Measurements from ENCODE around the gene EDAR. TPM values are rescaled to one million over a fixed set of nuclear protein-coding genes. Genes with fewer than 3 reads are reported as not detected.
A peak's percentile ranks its signal among the peaks of the same experiment; 100 is the strongest.

EDAR gene
- total RNA-seq, 3 donors from 2014 or later = 0.05 to 0.13 TPM; not detected in 1

DNA sequence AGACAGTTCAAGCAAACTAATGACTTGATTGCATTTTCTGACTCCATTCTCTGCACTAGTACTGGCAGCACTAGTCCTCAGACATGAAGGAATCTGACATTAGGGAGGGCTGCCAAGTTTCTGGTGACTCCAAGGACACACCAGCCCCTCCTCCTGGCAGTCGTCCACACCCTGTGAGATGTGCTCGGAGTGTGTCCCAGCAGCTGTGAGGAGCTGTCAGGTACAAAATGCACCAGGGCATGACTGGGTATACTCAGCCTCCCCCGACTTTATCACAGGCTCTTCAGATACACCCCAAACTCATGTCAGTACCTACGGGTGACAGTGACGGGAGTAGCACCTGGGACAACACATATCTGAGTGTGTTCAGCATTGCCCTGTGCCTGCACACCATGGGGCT lies 43.1 kb downstream of the EDAR start:
- no peak for DNase-seq
- peak in 1 of 2 donors; percentile 18 for ATAC-seq
- Mint-ChIP-seq H3K36me3 (ENCODE audit: insufficient read depth) (peaks cover 8% of the 10 kb centered on the region), H3K4me1 (ENCODE audit: low read depth) (no peaks in the 10 kb centered on the region), H3K9me3 (peaks cover 13% of the 10 kb centered on the region), H3K27me3 (ENCODE audit: low read depth) (no peaks in the 10 kb centered on the region), H3K4me3 (no peak overlapping the region)

DNA sequence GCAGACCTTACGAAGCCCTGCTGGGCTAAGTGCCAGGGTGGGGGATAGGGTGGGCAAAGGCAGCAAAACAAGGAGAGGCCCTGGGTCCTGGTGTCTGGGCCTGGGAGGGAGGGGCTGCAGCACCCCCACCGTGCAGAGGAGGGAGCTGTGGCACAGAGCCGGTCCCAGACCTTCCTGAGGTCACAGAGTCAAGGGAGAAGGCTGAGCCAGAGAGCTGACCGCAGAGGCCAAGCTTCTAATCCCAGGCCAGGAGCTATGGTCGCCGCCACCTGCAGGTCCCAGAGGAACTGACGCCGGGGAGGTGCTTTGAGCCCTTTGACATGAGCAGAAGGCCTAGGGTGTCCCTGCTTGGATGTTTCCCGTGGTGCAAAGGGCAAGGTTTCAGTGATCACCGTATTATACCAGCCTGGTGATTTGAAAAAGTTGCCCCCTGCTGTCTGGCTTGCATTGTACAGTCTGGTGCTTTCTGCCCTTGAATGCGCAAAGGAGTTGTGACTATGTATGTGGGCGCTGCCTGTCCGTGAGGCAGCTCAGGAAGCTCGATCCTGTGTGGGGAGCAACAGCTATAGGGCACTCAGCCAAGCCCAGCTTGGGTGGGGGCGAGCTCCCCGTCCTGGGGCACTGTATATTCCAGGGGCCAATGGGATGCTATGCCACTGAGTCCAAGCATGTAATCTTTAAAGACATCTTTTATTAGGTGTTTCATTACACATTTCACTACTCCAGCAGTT lies 44.3 kb downstream of the EDAR start:
- DNase-seq (no peak), ATAC-seq (no peak)
- Mint-ChIP-seq H3K27me3 (ENCODE audit: low read depth) (no peaks in the 10 kb centered on the region), H3K36me3 (ENCODE audit: insufficient read depth) (peaks cover 8% of the 10 kb centered on the region), H3K4me1 (ENCODE audit: low read depth) (peaks cover 1% of the 10 kb centered on the region), H3K4me3 (no peak overlapping the region), H3K9me3 (peaks cover 13% of the 10 kb centered on the region)

DNA sequence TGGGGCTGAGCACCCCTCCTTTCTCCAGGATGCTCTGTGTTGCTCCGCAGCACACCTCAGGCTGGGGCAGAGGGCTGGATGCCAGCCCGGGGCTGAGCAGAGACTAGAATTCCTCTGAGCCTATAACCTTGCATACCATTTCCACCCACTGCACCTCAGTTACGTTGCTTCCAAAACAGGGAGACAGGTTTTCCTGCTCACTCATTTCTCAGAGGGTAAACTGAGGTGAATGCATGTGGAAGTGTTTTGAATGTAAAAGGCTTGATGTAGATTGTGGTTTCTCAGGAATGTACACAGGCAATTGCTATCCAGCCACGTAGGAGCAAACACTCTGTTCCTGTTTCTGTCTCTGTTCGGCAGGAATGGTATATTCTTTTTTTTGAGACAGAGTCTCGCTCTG lies 45.3 kb downstream of the EDAR start:
- H3K27me3 Mint-ChIP-seq (ENCODE audit: low read depth) = no peaks in the 10 kb centered on the region
- ATAC-seq = no peak

DNA sequence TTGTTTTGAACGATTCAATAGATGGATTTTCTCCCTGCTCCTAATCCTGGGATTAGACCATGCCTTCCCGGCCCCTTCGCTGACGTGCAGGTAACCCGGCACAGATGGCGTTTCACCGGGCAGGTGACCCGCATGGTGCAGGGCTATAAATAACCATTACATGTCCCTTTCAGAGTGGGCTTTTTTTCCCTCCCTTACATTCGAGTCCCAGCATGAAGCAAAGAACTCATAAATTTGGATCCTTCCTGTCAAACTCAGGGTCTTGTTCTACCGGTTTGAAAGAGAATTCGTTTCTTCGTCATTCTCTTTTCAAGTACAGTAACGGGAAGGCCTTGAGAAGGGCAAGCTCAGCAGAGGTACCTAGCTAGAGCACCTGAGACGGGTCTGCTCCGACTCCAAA lies 46.1 kb downstream of the EDAR start:
- H3K9me3 Mint-ChIP-seq = peaks cover 7% of the 10 kb centered on the region
- DNase-seq (no peak), ATAC-seq (no peak)
- H3K4me1 Mint-ChIP-seq (ENCODE audit: low read depth) = peaks cover 15% of the 10 kb centered on the region
- H3K27me3 Mint-ChIP-seq (ENCODE audit: low read depth) = no peaks in the 10 kb centered on the region
- no peak overlapping the region for H3K4me3 Mint-ChIP-seq
- H3K36me3 Mint-ChIP-seq (ENCODE audit: insufficient read depth) = peaks cover 3% of the 10 kb centered on the region

More for the DNA sequence above, 45.3 kb downstream of the EDAR start:
- Mint-ChIP-seq H3K36me3 (ENCODE audit: insufficient read depth) (peaks cover 8% of the 10 kb centered on the region), H3K9me3 (peaks cover 13% of the 10 kb centered on the region), H3K4me1 (ENCODE audit: low read depth) (peaks cover 8% of the 10 kb centered on the region), H3K4me3 (no peak overlapping the region)
- no peak for DNase-seq

- Mint-ChIP-seq H3K4me1 (ENCODE audit: low read depth) (peaks cover 19% of the 10 kb centered on the region), H3K4me3 (no peak overlapping the region), H3K36me3 (ENCODE audit: insufficient read depth) (peaks cover 3% of the 10 kb centered on the region), H3K27me3 (ENCODE audit: low read depth) (no peaks in the 10 kb centered on the region), H3K9me3 (peaks cover 6% of the 10 kb centered on the region)
- ATAC-seq (no peak), DNase-seq (no peak)
These were observed 46.7 kb downstream of the EDAR start for GRCh38 chr2:108942231-108942825.

DNA sequence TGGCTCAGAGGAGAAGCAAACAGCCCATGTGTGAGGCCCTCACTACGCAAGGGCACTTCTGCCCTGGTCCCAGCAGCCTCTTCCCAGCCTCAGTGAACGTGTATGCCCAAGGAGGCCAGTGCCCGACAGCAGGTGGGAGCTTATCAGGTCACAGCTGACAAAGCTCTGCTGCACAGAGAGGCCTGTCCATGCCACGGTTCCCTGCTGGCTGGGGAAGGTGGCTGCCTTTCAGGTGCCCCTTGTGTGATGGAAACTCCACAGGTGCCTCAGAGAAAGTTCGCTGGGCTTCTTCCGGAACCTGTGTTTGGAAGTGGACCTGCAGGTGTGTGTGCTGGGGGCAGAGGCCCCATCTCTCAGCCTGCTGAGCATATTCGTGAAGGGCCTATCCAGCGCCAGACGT lies 47.3 kb downstream of the EDAR start:
- Mint-ChIP-seq H3K4me3 (no peak overlapping the region), H3K27me3 (ENCODE audit: low read depth) (no peaks in the 10 kb centered on the region), H3K4me1 (ENCODE audit: low read depth) (peaks cover 21% of the 10 kb centered on the region), H3K36me3 (ENCODE audit: insufficient read depth) (peaks cover under 1% of the 10 kb centered on the region), H3K9me3 (peaks cover under 1% of the 10 kb centered on the region)
- no peak for ATAC-seq
- DNase-seq = no peak

DNA sequence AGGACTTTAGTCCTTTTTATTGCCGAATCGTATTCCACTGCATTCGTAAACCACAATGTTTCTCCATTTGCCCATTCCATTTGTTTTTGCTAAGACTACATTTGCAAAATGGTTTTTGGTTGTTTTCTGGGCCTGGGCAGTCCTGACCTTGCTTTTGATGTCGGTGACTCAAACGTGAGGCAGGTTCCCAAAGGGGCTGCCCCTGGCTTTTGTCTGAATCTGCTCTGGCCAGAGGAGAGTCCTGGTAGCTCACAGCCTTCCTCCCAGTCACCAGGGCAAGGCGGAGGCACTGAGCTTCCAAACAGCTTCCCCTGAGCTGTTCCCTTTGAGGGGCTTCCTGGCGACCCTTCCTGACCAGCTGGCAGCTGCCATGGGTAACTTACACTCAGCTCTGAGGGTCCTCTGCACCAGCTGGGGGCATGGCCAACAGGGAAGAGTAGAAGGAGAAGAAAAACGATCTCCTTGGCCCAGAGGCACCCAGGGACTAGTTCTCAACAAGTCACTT lies 47.8 kb downstream of the EDAR start:
- no peak for ATAC-seq
- H3K36me3 Mint-ChIP-seq (ENCODE audit: insufficient read depth) = no peaks in the 10 kb centered on the region
- H3K27me3 Mint-ChIP-seq (ENCODE audit: low read depth) = no peaks in the 10 kb centered on the region
- no peak for DNase-seq
- no peaks in the 10 kb centered on the region for H3K9me3 Mint-ChIP-seq
- H3K4me1 Mint-ChIP-seq (ENCODE audit: low read depth) = peaks cover 21% of the 10 kb centered on the region
- no peak overlapping the region for H3K4me3 Mint-ChIP-seq

DNA sequence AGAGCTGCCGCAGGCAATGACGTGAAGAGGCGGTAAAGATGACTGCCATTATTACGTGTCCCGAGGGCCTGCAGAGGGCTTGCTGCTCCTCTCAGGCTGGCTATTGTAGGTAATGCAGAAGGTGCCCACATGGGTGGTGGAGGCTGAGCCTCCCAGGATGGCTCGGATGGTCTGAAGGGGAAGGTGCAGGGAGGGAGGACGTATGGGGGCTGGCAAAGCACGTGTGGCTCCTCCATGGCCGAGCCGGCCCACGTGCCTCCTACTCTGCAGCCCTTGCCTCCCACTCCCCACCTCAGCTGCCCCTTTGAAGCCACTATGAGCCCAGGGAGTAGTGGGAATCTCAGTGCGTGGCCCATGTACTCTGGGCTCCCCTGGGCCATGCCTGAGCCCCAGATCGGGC lies 48.9 kb downstream of the EDAR start:
- DNase-seq (no peak), ATAC-seq (no peak)
- H3K4me1 Mint-ChIP-seq (ENCODE audit: low read depth) = peaks cover 21% of the 10 kb centered on the region
- H3K36me3 Mint-ChIP-seq (ENCODE audit: insufficient read depth) = no peaks in the 10 kb centered on the region
- H3K9me3 Mint-ChIP-seq = no peaks in the 10 kb centered on the region
- H3K27me3 Mint-ChIP-seq (ENCODE audit: low read depth) = no peaks in the 10 kb centered on the region
- no peak overlapping the region for H3K4me3 Mint-ChIP-seq

- ATAC-seq = peak; percentile 50 to 61
- Mint-ChIP-seq H3K9me3 (no peaks in the 10 kb centered on the region), H3K4me3 (no peak overlapping the region), H3K36me3 (ENCODE audit: insufficient read depth) (no peaks in the 10 kb centered on the region), H3K4me1 (ENCODE audit: low read depth) (peaks cover 21% of the 10 kb centered on the region), H3K27me3 (ENCODE audit: low read depth) (no peaks in the 10 kb centered on the region)
- no peak for DNase-seq
These were observed 50.8 kb downstream of the EDAR start for GRCh38 chr2:108938077-108938710.

DNA sequence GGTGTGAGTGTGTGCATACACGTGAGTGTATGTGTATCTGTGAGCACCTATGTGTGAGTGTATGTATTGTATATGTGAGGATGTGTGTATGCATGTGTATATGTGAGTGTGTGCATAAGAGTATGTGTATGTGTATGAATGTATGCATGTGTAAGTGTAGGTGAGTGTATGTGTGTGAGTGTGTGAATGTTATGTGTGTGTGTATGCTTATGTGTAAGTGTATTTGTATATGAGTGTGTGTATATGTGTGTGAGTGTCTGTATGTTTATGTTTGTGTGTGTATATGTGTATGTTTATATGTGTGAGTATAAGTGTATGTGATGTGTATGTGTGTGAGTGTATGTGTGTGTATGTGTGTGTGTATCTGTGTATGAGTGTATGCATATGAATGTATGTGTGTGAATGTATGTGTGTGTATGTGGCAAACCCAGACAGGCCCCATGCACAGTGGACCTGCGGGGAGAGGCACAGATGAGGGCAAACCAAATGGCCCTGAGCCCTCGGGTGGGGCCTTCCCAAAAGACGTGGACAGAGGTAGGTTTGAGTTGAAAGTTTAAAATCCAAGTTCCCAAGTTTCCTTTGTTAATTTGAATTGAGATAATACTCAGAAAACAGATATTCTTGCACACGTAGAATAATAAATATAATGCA lies 51.5 kb downstream of the EDAR start:
- Mint-ChIP-seq H3K4me1 (ENCODE audit: low read depth) (peaks cover 21% of the 10 kb centered on the region), H3K9me3 (no peaks in the 10 kb centered on the region), H3K27me3 (ENCODE audit: low read depth) (no peaks in the 10 kb centered on the region), H3K4me3 (no peak overlapping the region), H3K36me3 (ENCODE audit: insufficient read depth) (no peaks in the 10 kb centered on the region)
- ATAC-seq (no peak), DNase-seq (no peak)

GRCh38 chr2:108936866-108937265 lies 52.2 kb downstream of the EDAR start:
- ATAC-seq = no peak
- no peak for DNase-seq
- H3K4me1 Mint-ChIP-seq (ENCODE audit: low read depth) = peaks cover 21% of the 10 kb centered on the region
- no peak overlapping the region for H3K4me3 Mint-ChIP-seq
- no peaks in the 10 kb centered on the region for H3K27me3 Mint-ChIP-seq (ENCODE audit: low read depth)
- H3K9me3 Mint-ChIP-seq = no peaks in the 10 kb centered on the region
- H3K36me3 Mint-ChIP-seq (ENCODE audit: insufficient read depth) = no peaks in the 10 kb centered on the region

GRCh38 chr2:108936076-108936864 lies 52.8 kb downstream of the EDAR start:
- DNase-seq (no peak), ATAC-seq (no peak)
- Mint-ChIP-seq H3K4me3 (no peak overlapping the region), H3K9me3 (no peaks in the 10 kb centered on the region), H3K36me3 (ENCODE audit: insufficient read depth) (no peaks in the 10 kb centered on the region), H3K27me3 (ENCODE audit: low read depth) (no peaks in the 10 kb centered on the region), H3K4me1 (ENCODE audit: low read depth) (peaks cover 21% of the 10 kb centered on the region)

DNA sequence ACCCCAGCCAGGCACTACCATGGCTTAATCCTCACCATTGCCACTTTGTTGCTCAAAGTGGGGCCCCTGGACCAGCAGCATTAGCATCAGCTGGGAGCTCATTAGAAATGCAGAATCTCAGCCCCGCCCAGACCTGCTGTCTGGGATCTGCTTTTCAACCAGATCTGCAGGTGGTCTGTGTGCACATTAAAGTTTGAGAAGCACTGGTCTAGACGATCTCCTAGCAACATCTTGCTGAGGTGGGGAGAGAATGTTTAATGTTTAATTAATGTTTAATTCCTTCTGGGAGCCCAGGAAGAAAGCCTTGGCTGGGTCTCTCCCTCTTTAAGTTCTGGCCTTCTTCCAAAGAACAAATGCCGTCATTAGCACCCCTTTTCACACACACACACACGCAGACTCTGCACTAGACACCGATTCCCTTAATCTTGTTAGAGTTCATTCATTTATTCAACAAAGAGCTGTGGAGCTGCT lies 53.7 kb downstream of the EDAR start:
- Mint-ChIP-seq H3K4me1 (ENCODE audit: low read depth) (peaks cover 21% of the 10 kb centered on the region), H3K27me3 (ENCODE audit: low read depth) (no peaks in the 10 kb centered on the region), H3K9me3 (no peaks in the 10 kb centered on the region), H3K36me3 (ENCODE audit: insufficient read depth) (no peaks in the 10 kb centered on the region), H3K4me3 (no peak overlapping the region)
- ATAC-seq = no peak
- no peak for DNase-seq

Data from activated T-cell treated with anti-CD3 and anti-CD28 coated beads, Interleukin-2, amount 50 U/mL, for 4 hours (primary cell).